Fibroblast of the aortic adventitia (primary cell): ENCODE measurements around the gene RLBP1. TPM values are rescaled to one million over a fixed set of nuclear protein-coding genes. Genes with fewer than 3 reads are reported as not detected.

Experiments used
- DNase-seq: peaks from one replicate; pipeline ENCODE4 v3.0.0-alpha.2; 2010; ENCODE audit warnings: low read depth
- H3K4me3 ChIP-seq: 2 replicates; pipeline ENCODE4 v1.5.1; 2011; ENCODE audit warnings: low read depth, mild to moderate bottlenecking, control low read depth, low read length, moderate library complexity
- total RNA-seq: library from RNA; depleted of rRNA; stranded (reverse); fragments of >200 nt; gene quantifications from 2 replicates; pipeline ENCODE4 v1.2.3, GENCODE V29; 2012; ENCODE audit warnings: low replicate concordance
- TF ChIP-seq, protein P1 (sequence below): IDR thresholded peaks from 2 replicates; pipeline ENCODE4 v1.5.1; 2011; ENCODE audit warnings: mild to moderate bottlenecking, low read length, control low read depth, inconsistent platforms; ENCODE audit not compliant: insufficient read depth

RLBP1 gene
- total RNA-seq, 1 donor: not detected

GRCh38 chr15:89198196-89198595, 23.2 kb downstream of the RLBP1 start:
- TF ChIP-seq, protein P1, sequence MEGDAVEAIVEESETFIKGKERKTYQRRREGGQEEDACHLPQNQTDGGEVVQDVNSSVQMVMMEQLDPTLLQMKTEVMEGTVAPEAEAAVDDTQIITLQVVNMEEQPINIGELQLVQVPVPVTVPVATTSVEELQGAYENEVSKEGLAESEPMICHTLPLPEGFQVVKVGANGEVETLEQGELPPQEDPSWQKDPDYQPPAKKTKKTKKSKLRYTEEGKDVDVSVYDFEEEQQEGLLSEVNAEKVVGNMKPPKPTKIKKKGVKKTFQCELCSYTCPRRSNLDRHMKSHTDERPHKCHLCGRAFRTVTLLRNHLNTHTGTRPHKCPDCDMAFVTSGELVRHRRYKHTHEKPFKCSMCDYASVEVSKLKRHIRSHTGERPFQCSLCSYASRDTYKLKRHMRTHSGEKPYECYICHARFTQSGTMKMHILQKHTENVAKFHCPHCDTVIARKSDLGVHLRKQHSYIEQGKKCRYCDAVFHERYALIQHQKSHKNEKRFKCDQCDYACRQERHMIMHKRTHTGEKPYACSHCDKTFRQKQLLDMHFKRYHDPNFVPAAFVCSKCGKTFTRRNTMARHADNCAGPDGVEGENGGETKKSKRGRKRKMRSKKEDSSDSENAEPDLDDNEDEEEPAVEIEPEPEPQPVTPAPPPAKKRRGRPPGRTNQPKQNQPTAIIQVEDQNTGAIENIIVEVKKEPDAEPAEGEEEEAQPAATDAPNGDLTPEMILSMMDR: no peak
- no peak overlapping the region for H3K4me3 ChIP-seq
- no peak for DNase-seq

DNA sequence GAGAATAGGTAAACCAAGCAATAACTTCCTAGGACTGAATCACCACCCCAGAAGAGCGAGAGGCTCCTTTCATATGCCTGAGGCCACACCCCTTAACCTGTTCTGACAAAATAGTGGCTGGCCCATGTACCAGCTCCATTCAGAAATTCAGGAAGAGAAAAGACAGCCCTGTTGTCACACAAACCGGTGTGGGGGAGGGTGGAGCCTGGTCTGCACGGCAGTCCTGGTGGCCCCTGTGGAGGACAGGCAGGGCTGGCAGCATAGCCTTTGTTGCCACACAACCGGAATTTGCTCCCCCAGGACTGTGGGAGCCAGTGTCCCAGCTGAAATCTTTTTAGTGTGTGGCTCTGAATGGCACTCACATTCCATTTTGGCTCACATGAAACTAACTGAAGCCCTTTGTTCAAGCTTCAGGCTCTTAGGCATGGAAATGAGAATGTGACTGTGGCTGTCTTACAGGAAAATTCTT, 23.8 kb downstream of the RLBP1 start:
- no peak overlapping the region for H3K4me3 ChIP-seq
- DNase-seq: no peak
- TF ChIP-seq, protein P1: no peak

DNA sequence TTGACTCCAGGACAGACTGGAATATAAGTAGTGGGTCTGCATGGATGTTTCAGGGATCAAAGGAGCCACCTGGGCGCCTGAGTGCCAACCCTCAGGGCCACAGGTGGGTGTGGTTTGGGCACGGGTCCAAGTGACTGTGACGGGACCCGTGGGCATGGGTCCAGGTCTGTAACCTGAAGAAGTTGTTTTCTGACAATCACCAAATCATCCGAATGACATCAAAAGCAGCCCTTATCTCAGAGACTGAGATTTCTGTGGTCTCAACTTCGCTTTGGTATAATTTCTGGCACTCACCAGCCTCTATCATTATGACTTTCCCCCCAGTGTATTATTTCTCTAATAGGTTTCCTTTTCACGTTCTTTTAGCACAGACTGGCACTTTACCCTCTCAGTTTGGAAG, 24.4 kb downstream of the RLBP1 start:
- no peak for DNase-seq
- H3K4me3 ChIP-seq: no peak overlapping the region
- TF ChIP-seq, protein P1: no peak

GRCh38 chr15:89196241-89196640, 25.1 kb downstream of the RLBP1 start:
- H3K4me3 ChIP-seq: no peak overlapping the region
- no peak for DNase-seq
- TF ChIP-seq, protein P1: no peak

DNA sequence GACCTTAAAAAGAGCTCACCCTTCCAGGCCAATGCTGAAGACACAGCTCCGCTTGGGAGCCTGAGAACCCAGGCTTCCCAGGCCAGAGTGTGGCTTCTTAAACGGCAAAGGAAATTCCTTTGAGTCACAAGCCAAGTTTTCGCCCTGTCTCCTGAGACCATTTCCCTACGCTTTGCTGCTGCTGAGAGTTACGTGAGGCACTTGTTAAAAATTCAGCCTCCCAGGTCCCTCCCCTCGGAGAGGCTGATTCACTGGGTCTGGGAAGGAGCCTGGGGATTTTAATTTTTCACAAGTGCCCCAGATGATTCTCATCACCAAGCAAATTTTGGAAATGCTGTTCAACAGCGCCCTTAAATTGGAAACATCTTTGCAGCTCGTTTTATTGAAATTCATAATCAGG, 25.5 kb downstream of the RLBP1 start:
- no peak overlapping the region for H3K4me3 ChIP-seq

DNA sequence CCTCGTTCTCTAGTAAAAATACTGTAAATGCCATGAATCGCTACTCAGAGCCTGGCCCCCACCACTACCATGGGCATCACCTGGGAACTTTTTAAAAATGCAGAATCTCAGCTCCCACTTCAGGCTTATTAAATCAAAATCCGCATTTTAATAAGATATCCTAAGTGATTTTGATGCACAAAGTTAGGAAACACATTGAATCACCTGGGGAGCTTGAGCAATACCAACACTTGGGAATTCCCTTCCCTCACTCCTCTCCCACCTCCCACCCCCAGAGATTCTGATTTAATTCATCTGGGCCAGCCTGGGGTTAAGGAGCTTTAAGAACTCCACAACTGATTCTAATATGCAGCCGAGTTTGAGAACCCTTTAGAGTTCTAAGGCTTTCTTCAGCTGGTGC, 26.8 kb downstream of the RLBP1 start:
- TF ChIP-seq, protein P1: no peak
- no peak overlapping the region for H3K4me3 ChIP-seq
- no peak for DNase-seq

More for the DNA sequence above, 25.5 kb downstream of the RLBP1 start:
- peak; percentile 96 for DNase-seq
- TF ChIP-seq, protein P1: no peak

DNA sequence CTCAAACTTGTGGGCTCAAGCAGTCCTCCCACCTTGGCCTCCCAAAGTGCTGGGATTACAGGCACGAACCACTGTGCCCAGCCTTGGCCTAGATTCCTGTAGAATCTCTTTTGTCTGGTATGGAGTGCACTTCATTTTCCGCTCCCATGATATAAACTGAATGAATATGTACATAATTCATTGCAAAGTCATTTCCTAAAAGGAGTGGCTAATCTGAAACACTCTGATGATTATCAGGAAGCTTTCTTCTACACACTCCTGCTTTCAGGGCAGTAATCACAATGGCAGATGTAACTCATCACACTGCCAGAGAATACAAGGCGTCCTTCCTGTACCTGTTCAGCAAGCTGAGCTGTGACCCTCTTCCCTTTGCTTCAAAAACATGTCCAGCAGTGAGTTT, 28.6 kb downstream of the RLBP1 start:
- DNase-seq: peak; percentile 39
- no peak overlapping the region for H3K4me3 ChIP-seq
- TF ChIP-seq, protein P1: no peak
